ENCODE data around the gene SOX15. TPM values are rescaled to one million over a fixed set of nuclear protein-coding genes. Genes with fewer than 3 reads are reported as not detected.
"Not testable (repeated sequence)": the region's sequence is repeated elsewhere in the genome, so short reads cannot be mapped to it uniquely, and the experiment has no call there.

Gene SOX15
- polyA plus RNA-seq, 4 donors: 3.0 to 5.6 (median 4.0) TPM

DNA sequence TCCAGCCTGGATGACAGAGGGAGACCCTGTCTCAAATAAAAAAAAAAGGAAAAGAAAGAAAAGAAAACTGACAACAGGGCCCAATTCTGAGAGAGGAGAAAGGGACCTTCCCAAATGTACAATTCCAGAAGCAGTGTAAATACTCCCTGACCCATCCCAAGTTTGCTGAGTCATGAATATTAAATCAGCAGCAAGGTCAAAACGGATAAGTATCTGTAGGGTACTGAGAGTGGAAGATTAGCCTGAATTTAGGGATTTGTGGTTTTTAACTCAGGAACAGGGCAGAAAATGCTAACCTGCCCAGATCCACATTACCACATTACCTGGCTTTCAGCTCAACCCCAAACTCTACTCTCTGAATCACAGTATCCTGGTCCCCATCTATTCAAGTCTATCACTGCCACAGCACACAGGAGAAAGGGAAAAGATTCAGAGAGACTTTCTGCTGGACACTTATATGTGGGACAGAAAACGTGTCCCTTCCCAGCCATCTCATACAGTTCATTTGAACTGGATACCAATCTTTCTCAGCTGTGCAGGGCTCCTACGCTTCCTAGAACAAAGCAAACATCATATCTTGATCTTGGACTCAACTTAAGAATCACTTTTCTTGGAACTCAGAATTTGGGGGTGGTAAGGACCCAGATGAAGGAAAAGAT is 21.9 kb upstream of the SOX15 start:
- no peak for DNase-seq (ENCODE audit: low read depth in 4 of 4, low spot score in 2 of 4)

DNA sequence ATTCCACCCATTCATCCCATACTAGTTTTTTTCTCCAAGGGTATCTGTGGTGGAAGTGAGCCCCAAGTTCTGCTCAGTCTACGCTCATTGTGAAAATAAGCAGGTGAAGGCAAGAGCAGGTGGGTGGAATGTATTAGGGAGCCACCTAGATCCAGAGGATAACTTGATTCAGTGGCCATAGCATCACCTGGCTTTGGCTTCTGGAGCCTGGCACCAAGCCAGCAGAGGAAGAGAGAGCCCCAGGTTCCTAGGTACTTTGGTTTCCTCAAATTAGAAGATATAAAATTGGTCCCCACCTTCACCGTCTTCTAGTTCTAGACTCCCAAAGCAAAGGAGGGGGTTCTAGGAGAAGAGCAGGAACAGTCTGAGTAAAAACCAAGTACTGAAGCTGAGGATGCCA is 20.7 kb upstream of the SOX15 start:
- DNase-seq (ENCODE audit: low read depth in 4 of 4, low spot score in 2 of 4): no peak

DNA sequence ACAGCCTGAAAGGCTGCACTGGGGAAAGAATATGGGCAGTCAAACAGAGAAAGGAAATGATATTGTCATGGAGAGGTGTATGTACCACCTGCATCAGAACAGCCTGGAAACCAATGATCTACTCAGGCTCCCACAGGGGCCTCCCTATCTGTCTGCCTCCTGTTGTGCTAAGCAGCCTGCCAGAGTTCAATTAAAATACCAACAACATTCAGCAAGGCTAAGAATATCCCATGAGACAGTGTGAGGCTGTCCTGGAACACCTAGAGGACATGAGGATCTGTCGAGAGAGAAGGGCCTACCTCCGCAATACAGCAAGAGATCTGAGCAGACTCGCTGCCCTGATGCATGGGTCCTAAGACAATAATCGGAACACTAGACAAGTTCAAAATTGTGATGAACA is 16.4 kb upstream of the SOX15 start:
- no peak for DNase-seq (ENCODE audit: low read depth in 4 of 4, low spot score in 2 of 4)

DNA sequence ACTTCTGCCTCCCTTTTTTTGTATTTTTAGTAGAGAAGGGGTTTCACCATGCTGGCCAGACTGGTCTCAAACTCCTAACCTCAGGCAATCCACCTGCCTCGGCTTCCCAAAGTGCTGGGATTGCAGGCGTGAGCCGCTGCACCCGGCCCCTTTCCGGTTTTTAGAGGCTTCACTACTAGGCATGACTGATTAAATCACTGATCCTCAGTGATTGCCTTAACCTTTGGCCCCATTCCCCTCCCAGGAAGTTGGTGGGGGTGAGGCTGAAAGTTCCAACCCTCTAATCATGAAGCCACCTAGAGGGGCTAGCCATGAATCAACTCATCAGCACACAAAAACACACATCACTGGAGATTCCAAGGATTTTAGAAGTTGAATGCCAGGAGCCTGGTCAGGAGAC is 7.7 kb upstream of the SOX15 start:
- DNase-seq (ENCODE audit: low read depth in 4 of 4, low spot score in 2 of 4): not testable (repeated sequence)

DNA sequence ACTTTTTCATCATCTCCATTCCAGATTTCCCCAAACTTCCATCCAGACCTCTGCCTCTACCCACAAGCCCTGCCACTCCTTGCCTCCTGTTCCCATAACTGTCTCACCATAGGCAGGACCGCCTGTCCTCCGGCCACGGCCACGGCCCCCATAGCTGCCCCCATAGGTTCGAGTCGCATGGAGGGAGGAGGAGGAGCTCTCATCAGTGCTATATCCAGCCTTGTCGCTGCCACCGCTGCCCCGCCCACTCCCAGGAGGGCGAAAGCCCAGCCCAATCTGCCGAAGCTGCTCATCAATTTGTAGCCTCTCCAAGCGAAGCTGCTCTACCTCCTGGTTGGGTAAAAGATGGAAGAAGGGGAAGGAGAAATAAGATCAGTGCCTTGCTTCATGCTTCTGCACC is 3.4 kb upstream of the SOX15 start:
- DNase-seq (ENCODE audit: low read depth in 4 of 4, low spot score in 2 of 4): no peak

DNA sequence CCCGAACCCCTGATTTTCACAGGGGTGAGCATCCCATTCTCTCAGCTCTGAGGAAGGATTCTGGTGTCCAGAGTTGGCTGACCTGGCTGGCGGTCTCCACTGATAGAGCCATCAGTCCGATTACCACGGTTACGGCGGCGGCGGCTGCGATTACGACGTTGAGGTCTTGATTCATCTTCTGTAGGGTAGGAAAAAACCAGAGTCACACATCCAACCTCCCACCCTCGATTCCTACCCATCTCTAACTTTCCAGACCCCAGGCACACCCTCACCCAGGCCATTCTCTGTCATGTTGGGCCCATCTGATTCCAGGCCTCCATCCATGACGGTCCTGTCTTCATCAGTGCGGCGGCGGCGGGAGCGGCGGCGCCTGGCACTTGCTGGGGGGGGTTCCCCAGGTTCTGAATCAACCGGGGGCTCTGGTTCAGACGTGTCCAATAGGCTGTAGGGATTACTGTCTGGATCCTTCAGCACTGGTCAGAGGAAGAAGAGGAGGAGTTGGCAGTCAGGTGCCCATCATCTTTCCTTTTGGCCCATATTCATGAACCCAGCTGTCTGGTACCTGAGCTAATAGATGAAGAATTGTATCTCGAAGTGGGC is 2.6 kb upstream of the SOX15 start:
- no peak for DNase-seq (ENCODE audit: low read depth in 4 of 4, low spot score in 2 of 4)

DNA sequence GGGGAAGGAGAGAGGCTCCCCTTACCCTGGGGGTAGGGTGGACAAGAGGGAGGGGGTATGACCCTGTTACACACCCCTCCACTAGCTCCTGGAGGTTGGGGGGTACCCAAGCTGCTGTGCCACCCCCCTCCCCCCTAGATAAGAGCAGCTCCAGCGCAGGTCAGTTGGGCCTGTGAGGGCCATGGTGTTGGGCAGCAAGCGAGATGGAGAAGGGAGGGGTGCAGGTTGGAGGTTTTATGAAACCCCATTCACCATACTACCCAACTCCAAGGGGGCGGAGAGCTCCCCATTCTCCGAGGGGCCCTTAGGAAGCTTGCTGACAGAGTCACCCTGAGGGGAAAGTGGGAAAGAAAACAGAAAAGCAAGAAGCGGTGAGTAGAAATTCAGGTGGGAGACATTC is 1.7 kb upstream of the SOX15 start:
- no peak for DNase-seq (ENCODE audit: low read depth in 4 of 4, low spot score in 2 of 4)

DNA sequence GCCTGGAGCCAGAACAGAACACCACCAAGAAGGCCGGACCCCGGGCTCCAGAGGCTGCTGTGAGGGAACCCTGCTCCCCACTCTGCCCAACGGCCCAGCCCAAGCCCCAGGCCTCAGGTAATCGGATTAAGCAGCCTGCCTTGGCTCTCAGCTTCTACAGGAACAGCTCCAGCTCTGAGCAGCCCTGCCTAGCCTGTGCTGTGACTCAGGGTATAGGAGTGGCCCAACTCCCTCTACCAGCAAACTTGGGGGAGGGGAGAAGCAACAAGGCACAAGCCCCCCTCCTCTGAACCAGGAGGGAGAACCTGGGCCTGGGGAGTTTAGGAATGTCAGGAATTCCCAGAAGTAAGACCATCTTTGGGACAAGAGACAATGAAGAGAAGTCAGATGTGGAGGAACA is 849 bp upstream of the SOX15 start:
- no peak for DNase-seq (ENCODE audit: low read depth in 4 of 4, low spot score in 2 of 4)

DNA sequence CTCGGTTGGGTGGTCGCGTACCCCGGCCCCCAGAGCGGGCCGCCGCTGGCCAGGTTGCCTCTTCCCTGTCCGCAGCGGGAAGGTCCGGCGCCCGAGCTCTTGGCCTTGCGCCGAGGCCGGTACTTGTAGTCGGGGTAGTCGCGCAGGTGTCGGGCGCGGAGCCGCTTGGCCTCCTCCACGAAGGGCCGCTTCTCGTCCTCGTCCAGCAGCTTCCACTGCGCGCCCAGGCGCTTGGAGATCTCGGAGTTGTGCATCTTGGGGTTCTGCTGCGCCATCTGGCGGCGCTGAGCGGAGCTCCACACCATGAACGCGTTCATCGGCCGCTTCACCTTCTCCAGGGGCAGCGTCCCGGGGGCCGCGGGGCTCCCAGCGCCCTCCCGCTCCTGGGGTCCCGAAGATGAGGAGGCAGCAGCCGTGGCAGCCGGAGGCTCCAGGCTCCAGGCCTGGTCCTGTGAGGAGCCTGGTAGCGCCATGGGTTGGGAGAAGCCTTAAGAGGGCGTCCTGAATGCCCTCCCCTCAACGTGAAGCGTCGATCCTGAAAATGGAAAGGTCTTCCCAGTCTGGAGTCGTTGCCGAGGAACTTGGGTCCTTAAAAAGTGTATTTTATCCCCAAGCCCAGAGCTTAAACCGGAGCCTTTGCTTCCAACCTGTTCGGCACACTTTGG is 558 bp downstream of the SOX15 start:
- peak in 2 of 4 donors; percentile 74 to 82 for DNase-seq (ENCODE audit: low read depth in 4 of 4, low spot score in 2 of 4)

DNA sequence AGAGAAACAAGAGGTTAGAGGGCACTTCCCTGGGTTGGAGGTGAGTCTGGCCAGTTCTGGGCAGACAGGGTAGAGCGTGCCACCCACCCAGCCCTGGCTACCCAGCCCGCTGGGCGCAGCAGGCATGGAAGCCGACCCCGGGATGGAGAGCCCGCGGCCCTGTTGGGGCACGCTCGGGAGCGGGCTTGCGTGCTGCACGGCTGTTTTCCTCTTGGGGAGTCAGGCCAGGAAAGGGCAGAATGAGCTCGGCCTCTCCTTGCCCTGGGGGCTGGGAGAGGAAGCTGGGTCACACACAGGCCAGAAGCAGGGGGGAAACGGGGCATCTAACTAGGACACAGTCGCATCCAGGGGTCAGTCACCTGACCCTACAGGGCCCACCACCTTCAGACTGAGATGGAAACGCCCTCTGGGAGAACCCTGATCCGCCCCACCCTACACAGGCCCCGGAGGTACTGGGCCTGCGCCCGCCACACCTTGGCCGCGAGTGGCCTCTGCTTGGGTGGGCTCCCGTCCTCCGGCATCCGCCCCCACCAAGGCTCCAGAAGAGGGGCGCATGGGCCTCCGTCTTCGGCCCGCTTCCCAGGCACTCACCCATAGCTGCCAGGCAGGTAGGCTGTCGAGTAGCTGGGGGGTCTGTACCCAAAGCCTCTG is 1.2 kb downstream of the SOX15 start:
- DNase-seq (ENCODE audit: low read depth in 4 of 4, low spot score in 2 of 4): no peak

DNA sequence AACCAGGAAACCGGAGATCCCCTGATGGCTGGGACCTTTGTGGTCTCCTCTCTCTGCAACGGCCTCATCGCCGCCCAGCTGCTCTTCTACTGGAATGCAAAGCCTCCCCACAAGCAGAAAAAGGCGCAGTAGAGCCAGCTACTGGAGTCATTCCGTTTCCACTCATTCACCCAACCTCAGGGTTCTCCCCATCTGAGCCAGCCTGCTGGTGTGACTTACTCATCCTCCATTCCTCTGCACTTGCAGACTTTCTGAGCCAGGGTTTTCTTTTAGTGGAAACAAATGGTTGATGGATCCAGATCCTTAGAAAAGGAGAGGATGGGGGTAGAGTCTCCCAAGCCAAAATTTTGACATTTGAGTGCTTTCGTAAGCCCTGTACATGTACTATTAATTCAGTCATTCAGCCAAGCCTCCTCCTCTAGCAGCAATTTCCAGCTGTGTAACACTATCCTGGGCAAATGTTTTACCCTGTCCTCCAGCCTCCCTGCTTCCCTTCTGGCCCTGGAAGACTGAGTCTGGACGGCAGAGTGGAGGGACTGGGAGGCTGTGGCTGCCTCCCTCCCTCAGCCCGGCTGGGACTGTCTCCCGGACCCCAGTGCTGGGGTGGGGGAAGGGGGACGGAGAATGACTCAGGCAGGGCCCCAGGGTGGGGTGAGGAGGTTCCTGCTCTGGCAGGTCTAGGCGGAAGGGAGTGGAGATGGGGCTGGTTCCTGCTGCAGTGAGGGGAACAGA is 2.3 kb downstream of the SOX15 start:
- no peak for DNase-seq (ENCODE audit: low read depth in 4 of 4, low spot score in 2 of 4)

DNA sequence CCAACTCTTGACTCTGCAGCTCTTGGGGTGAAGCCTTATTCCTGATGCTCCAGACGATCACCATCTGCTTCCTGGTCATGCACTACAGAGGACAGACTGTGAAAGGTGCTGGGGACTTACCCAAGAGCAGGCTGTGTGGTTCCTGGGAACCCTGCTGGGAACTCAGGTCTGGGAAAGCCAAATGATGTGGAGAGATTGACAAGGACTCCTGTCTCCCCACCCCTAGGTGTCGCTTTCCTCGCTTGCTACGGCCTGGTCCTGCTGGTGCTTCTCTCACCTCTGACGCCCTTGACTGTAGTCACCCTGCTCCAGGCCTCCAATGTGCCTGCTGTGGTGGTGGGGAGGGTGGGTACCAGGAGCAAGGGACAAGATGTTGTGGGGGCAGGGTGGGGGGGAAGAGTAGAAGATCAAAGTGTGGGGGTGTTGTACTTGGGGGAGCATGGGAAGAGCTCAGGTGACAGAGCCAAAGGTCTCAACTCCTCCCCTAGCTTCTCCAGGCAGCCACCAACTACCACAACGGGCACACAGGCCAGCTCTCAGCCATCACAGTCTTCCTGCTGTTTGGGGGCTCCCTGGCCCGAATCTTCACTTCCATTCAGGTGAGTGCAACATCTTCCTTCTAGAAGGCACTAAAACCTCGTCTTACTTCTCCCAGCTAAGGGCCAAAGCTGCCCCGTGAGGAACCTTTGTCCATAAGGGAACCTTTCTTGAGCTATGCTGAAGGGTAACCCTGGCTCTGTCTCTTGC is 3.0 kb downstream of the SOX15 start:
- DNase-seq (ENCODE audit: low read depth in 4 of 4, low spot score in 2 of 4): no peak

DNA sequence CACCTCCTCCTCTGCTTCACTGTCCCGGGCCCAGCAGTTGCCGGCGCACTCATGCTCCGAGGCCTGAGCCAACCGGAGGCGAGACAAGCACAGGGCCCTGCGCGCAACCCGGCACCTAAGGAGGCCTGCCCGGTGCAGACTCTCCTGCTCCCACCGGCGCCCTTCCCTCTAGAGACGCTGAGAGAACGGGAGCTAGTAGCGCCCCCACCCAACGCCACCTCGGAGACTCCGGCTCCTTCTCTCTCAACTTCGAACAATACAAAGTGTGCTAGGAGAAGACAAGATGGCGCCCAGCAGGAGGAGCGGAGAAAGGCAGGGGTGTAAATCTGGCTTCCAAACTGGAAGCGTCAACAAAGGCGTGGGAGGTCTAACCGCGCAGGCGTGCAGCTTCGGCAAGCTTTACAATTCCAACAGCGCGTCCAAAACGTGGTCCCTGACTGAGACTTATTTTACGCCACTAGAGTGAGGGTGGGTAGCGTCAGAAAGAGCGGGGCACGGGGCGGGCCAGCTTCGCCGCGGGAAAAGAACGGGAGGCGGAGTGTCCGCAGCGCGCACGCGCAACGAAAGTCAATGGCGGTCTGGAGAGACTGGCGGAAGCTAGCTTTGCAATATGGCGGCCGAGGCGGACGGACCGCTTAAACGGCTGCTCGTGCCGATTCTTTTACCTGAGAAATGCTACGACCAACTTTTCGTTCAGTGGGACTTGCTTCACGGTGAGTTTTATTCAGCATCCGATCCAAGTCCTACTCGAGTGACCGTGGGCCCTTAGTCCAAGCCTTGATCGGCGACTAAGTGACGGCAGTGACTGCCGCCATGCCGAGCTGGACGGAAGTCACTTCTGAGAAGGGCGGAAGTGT is 6.4 kb downstream of the SOX15 start, which contains the start of gene MPDU1:
Gene MPDU1 (plus strand): TSS at position 600 of the 857 bp plus-strand sequence. CDS start 11 bp downstream, at position 611.
- DNase-seq (ENCODE audit: low read depth in 4 of 4, low spot score in 2 of 4): peak; percentile 95 to 98 (median 97)

DNA sequence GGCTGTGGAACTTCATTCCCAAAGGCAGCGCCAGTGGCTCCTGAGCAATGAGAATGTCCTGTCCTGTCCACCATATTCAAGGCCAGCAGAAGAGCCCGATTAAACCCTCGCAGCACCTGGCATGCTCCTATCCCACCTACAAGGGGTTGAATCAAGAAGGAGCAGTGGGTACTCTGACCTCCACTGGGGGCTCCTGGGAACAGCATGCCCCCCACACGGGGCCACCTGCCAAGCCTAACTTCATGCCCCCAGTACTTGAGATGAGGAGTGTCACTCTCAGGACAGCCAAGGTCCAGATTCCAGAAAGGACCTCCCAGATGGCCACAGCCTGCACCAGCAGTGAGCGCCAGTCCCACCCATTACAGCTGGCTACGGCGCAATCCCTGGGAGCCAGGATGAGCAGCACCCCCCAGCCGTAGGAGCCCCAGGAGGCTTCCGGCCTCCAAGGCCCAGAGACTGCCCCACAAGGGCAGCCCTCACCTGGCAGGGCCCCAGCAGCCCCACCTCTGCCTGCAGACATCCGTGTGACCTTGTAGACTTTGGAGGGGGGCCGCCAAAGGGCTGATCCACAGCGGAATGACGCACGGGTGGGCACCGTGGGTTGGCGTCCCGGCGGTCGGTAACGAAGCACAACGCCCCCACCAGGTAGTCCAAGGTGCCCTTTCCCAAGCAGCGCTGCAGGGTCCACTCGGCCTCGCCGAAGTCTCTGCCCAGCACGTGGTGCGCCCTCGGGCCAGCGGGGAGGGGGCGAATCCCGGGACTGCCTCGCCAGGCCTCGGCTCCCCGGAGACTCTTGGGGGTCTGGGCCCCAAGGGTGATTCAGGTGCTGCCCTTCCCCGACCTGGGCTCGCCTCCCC is 7.3 kb downstream of the SOX15 start:
- no peak for DNase-seq (ENCODE audit: low read depth in 4 of 4, low spot score in 2 of 4)

DNA sequence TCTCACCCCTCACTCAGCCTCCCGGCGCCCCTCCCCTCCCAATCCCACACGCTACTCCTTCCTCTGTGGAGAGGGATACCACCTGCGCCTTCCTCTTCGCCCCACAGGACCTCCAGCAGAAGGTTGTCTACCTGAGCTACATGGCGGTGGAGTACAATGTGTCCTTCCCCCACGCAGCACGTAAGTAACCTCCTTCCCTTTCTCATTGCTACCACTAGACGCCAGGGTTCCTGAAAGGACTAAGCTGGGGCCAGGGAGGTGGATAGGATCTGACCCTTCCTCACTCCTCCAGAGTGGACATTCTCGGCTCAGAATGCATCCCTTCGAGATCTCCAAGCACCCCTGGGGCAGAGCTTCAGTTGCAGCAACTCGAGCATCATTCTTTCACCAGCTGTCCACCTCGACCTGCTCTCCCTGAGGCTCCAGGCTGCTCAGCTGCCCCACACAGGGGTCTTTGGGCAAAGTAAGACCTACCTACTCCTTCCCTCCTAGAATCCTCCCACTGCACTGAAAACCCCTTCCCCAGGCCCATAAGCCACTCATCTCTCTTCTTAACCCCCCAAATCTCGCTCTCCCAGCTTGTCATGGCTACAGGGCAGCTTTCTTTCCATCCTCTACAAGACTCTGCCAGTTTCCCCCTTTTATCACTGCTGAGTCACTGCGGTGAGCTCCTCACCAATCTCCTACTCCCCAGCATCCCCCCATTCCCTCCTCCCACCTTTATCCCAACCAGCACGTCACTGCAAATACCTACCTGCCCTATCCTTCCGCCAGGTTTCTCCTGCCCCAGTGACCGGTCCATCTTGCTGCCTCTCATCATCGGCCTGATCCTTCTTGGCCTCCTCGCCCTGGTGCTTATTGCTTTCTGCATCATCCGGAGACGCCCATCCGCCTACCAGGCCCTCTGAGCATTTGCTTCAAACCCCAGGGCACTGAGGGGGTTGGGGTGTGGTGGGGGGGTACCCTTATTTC is 9.0 kb downstream of the SOX15 start:
- DNase-seq (ENCODE audit: low read depth in 4 of 4, low spot score in 2 of 4): no peak

DNA sequence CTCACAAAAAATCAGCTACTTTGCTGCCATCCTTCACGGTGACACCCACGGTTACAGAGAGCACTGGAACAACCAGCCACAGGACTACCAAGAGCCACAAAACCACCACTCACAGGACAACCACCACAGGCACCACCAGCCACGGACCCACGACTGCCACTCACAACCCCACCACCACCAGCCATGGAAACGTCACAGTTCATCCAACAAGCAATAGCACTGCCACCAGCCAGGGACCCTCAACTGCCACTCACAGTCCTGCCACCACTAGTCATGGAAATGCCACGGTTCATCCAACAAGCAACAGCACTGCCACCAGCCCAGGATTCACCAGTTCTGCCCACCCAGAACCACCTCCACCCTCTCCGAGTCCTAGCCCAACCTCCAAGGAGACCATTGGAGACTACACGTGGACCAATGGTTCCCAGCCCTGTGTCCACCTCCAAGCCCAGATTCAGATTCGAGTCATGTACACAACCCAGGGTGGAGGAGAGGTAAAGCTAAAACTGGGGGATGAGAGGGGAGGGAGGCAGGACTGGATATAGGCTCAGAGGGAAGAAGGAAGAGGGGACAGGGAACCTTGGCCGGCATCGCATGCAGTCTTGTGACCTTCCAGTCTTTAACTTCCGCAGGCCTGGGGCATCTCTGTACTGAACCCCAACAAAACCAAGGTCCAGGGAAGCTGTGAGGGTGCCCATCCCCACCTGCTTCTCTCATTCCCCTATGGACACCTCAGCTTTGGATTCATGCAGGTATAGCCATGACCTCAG is 9.9 kb downstream of the SOX15 start:
- DNase-seq (ENCODE audit: low read depth in 4 of 4, low spot score in 2 of 4): no peak
